Measurements from ENCODE around the gene CST5. TPM values are rescaled to one million over a fixed set of nuclear protein-coding genes. Genes with fewer than 3 reads are reported as not detected.

CST5 gene
- polyA plus RNA-seq, 1 of the 3 experiments (the other 2 are of a cell fraction): not detected

GRCh38 chr20:23881371-23881770 is 1.8 kb upstream of the CST5 start:
- H3F3A ChIP-seq (replicated peaks; ENCODE audit: insufficient read depth): no peaks in the 10 kb centered on the region
- 0% methylated on average over 1 of the region's 6 CpGs for WGBS (ENCODE audit: low lambda C conversion rate)
- no peak overlapping the region for H3K9ac ChIP-seq
- H3K4me3 ChIP-seq (ENCODE audit: low read depth in 2 of 2, low read length in 1 of 2): no peak overlapping the region
- H3K36me3 ChIP-seq (replicated peaks in 1 of 2; ENCODE audit: control insufficient read depth in 1 of 2, insufficient read depth in 2 of 2, low read length in 1 of 2): no peaks in the 10 kb centered on the region
- H2AFZ ChIP-seq (ENCODE audit: low read depth): no peak overlapping the region
- POLR2A ChIA-PET: no interaction called here
- no peaks in the 10 kb centered on the region for H3K79me2 ChIP-seq (ENCODE audit: insufficient read depth)
- no peaks in the 10 kb centered on the region for H3K9me3 ChIP-seq
- no peaks in the 10 kb centered on the region; the same call in 1 of the 2 replicates for H3K27me3 ChIP-seq (ENCODE audit: insufficient read depth)
- H4K20me1 ChIP-seq (ENCODE audit: insufficient read depth): no peaks in the 10 kb centered on the region
- no peaks in the 10 kb centered on the region for H3K9me2 ChIP-seq
- no peak for DNase-seq
- CTCF ChIA-PET: no interaction called here
- TF ChIP-seq ELF1 (IDR thresholded peaks at IDR 0.05) (no peak), MXI1 (IDR thresholded peaks at IDR 0.05; ENCODE audit: low read depth, low read length) (no peak), RFX5 (IDR thresholded peaks at IDR 0.05; ENCODE audit: low read length) (no peak), EP300 (IDR thresholded peaks at IDR 0.05; ENCODE audit: borderline replicate concordance in 1 of 2, low read depth in 1 of 2, low read length in 1 of 2) (no peak), MEF2A (IDR thresholded peaks at IDR 0.05; ENCODE audit: borderline replicate concordance, low read depth) (no peak), POLR2AphosphoS5 (IDR thresholded peaks at IDR 0.05; ENCODE audit: low read depth, low read length) (no peak), TCF12 (IDR thresholded peaks at IDR 0.05) (no peak), PBX3 (IDR thresholded peaks at IDR 0.05) (no peak)
- H3K4me2 ChIP-seq: no peak overlapping the region
- H3K4me1 ChIP-seq (ENCODE audit: control insufficient read depth in 1 of 2, insufficient read depth in 2 of 2, low read depth in 1 of 2, low read length in 1 of 2): no peaks in the 10 kb centered on the region
- no peak overlapping the region for H3K27ac ChIP-seq (ENCODE audit: low read depth in 2 of 2, low read length in 1 of 2)

GRCh38 chr20:23880417-23880816 is 869 bp upstream of the CST5 start:
- H3K4me2 ChIP-seq: no peak overlapping the region
- WGBS (ENCODE audit: low lambda C conversion rate): 5% methylated on average over 4 of the region's 4 CpGs
- H3K4me1 ChIP-seq (ENCODE audit: control insufficient read depth in 1 of 2, insufficient read depth in 2 of 2, low read depth in 1 of 2, low read length in 1 of 2): no peaks in the 10 kb centered on the region
- no peaks in the 10 kb centered on the region for H3K9me2 ChIP-seq
- no peaks in the 10 kb centered on the region for H3F3A ChIP-seq (replicated peaks; ENCODE audit: insufficient read depth)
- TF ChIP-seq FOXM1 (IDR thresholded peaks at IDR 0.05; ENCODE audit: low read depth) (no peak), PBX3 (IDR thresholded peaks at IDR 0.05) (no peak), MAX (IDR thresholded peaks at IDR 0.05; ENCODE audit: low read depth) (no peak), EP300 (IDR thresholded peaks at IDR 0.05; ENCODE audit: borderline replicate concordance in 1 of 2, low read depth in 1 of 2, low read length in 1 of 2) (no peak), TAF1 (IDR thresholded peaks at IDR 0.05; ENCODE audit: borderline replicate concordance, low read depth, low read length) (no peak), NFIC (IDR thresholded peaks at IDR 0.05; ENCODE audit: borderline replicate concordance) (no peak), MXI1 (IDR thresholded peaks at IDR 0.05; ENCODE audit: low read depth, low read length) (no peak), SIN3A (IDR thresholded peaks at IDR 0.05; ENCODE audit: borderline replicate concordance, low read depth, low read length) (no peak), GABPA (IDR thresholded peaks at IDR 0.05; ENCODE audit: low read depth) (no peak), CTCF (IDR thresholded peaks at IDR 0.05) (no peak), RXRA (IDR thresholded peaks at IDR 0.05; ENCODE audit: borderline replicate concordance, low read depth) (no peak), USF2 (IDR thresholded peaks at IDR 0.05; ENCODE audit: borderline replicate concordance, low read depth, low read length) (no peak), TEAD4 (IDR thresholded peaks at IDR 0.05; ENCODE audit: borderline replicate concordance, insufficient read depth) (no peak), JUND (IDR thresholded peaks at IDR 0.05) (no peak), SMC3 (IDR thresholded peaks at IDR 0.05; ENCODE audit: low read depth, low read length) (no peak), FOXJ3 (CRISPR knock-in tag; IDR thresholded peaks at IDR 0.05) (no peak), NRF1 (IDR thresholded peaks at IDR 0.05; ENCODE audit: low read depth, low read length) (no peak), CHD2 (IDR thresholded peaks at IDR 0.05; ENCODE audit: low read length, partially characterized antibody) (no peak), FOSL2 (IDR thresholded peaks at IDR 0.05; ENCODE audit: borderline replicate concordance, low read depth) (no peak)
- CTCF ChIA-PET: interaction anchor here (1.3 kb wide), 1 partner anchor 9 kb away, joined by 4 read pairs; no protein-coding TSS in a partner anchor
- H3K27ac ChIP-seq (ENCODE audit: low read depth in 2 of 2, low read length in 1 of 2): no peak overlapping the region
- no peaks in the 10 kb centered on the region for H3K36me3 ChIP-seq (replicated peaks in 1 of 2; ENCODE audit: control insufficient read depth in 1 of 2, insufficient read depth in 2 of 2, low read length in 1 of 2)
- H3K4me3 ChIP-seq (ENCODE audit: low read depth in 2 of 2, low read length in 1 of 2): no peak overlapping the region
- H3K27me3 ChIP-seq (ENCODE audit: insufficient read depth): no peaks in the 10 kb centered on the region; the same call in 1 of the 2 replicates
- H2AFZ ChIP-seq (ENCODE audit: low read depth): no peak overlapping the region
- H4K20me1 ChIP-seq (ENCODE audit: insufficient read depth): no peaks in the 10 kb centered on the region
- H3K9me3 ChIP-seq: no peaks in the 10 kb centered on the region
- POLR2A ChIA-PET: no interaction called here
- H3K79me2 ChIP-seq (ENCODE audit: insufficient read depth): no peaks in the 10 kb centered on the region
- no peak overlapping the region for H3K9ac ChIP-seq
- DNase-seq: no peak
